Esophagus (tissue), 2 donors: ENCODE data around the gene KCTD16. TPM values are rescaled to one million over a fixed set of nuclear protein-coding genes. Genes with fewer than 3 reads are reported as not detected.

Source experiments
- H3K27ac ChIP-seq, 2 donors: one replicate each; pipeline ENCODE4 v1.5.1; 2013; ENCODE audit warnings: low read depth in 2 of 2, mild to moderate bottlenecking in 2 of 2, inconsistent platforms in 1 of 2, low read length in 1 of 2, moderate library complexity in 1 of 2
- H3K27me3 ChIP-seq, 2 donors: one replicate each; pipeline ENCODE4 v1.6.1; 2013; ENCODE audit warnings: low read length in 2 of 2, control low read depth in 1 of 2, mild to moderate bottlenecking in 1 of 2; ENCODE audit not compliant: insufficient read depth in 2 of 2, control insufficient read depth in 1 of 2
- H3K36me3 ChIP-seq, 2 donors: one replicate each; pipeline ENCODE4 v1.6.1; 2013; ENCODE audit warnings: low read length in 1 of 2; ENCODE audit not compliant: control insufficient read depth in 2 of 2, insufficient read depth in 2 of 2
- H3K4me1 ChIP-seq, 2 donors: one replicate each; pipeline ENCODE4 v1.6.1; 2013; ENCODE audit warnings: low read length in 1 of 2; ENCODE audit not compliant: control insufficient read depth in 2 of 2, insufficient read depth in 2 of 2
- H3K4me3 ChIP-seq, 2 donors: one replicate each; pipeline ENCODE4 v1.5.1; 2013; ENCODE audit warnings: low read length in 2 of 2, mild to moderate bottlenecking in 2 of 2, low read depth in 1 of 2, moderate library complexity in 1 of 2
- H3K9me3 ChIP-seq, 2 donors: one replicate each; pipeline ENCODE4 v1.6.1; 2013; ENCODE audit warnings: mild to moderate bottlenecking in 2 of 2, low read depth in 1 of 2, low read length in 1 of 2, moderate library complexity in 1 of 2; ENCODE audit not compliant: control insufficient read depth in 2 of 2, insufficient read depth in 1 of 2
- WGBS, 2 donors: extraction: QIAGEN DNeasy Blood & Tissue Kit; methylation state at CpG; one replicate each; pipeline ENCODE4 v1.1.7; 2013; 5-methylcytosine and 5-hydroxymethylcytosine counted together
- polyA plus RNA-seq, 2 donors: library from polyadenylated mRNA; stranded (reverse); fragments of 200-250 nt; gene quantifications; one replicate each; pipeline ENCODE4 v1.2.3, GENCODE V29; 2013
- donor health status: healthy with polysubstance abuse.
- donor health status: Bipolar disorder and iron deficiency.

KCTD16 gene
- polyA plus RNA-seq, 2 donors = under 0.01 TPM

DNA sequence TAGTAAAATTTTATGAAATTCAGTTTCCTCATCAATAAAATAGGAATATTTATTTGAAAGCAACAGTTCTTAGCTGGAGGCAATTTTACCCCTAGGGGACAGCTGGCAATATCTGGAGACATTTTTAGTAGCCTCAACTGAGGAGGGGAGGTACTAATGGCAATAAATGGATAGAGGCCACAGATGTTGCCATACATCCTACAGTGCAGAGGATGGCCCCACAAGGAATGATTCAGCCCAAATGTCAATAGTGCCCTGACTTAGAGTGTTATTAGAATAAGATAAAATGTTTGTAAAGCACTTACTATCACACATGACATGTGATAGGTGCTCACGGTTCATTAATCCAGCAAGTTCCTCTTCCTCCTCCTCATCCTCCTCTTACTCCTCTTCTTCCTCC lies 293.6 kb downstream of the KCTD16 start:
- WGBS, 2 donors = 74 to 84% methylated on average over 1 of the region's 1 CpG
- Histone ChIP-seq H3K9me3 (no peaks in the 10 kb centered on the region), H3K27ac (no peak overlapping the region), H3K27me3 (no peaks in the 10 kb centered on the region), H3K4me3 (no peak overlapping the region), H3K4me1 (no peaks in the 10 kb centered on the region), H3K36me3 (no peaks in the 10 kb centered on the region)

DNA sequence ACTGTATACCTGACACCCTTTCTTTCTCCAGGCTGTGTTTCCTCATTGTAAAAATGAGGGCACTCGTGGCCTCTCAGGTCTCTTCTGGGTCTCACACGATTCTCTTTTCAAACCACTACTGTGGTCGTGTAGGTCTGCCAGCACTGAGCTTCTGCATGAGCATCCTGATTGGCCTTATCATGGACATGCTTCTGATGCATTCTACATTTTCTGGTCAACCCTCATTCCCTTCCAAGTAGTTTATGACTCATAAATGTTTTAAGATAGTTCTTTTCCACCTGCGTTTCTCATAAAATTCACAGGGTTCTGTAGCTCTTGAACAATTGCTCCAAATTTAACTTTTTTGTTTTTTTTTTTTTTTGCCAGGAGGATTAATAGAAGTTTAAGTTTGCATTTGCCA lies 294.8 kb downstream of the KCTD16 start:
- H3K27me3 ChIP-seq = no peaks in the 10 kb centered on the region
- H3K27ac ChIP-seq = no peak overlapping the region
- H3K36me3 ChIP-seq = no peaks in the 10 kb centered on the region
- no peaks in the 10 kb centered on the region for H3K4me1 ChIP-seq
- no peak overlapping the region for H3K4me3 ChIP-seq
- 79 to 80% methylated on average over 4 of the region's 4 CpGs for WGBS, 2 donors
- no peaks in the 10 kb centered on the region for H3K9me3 ChIP-seq

DNA sequence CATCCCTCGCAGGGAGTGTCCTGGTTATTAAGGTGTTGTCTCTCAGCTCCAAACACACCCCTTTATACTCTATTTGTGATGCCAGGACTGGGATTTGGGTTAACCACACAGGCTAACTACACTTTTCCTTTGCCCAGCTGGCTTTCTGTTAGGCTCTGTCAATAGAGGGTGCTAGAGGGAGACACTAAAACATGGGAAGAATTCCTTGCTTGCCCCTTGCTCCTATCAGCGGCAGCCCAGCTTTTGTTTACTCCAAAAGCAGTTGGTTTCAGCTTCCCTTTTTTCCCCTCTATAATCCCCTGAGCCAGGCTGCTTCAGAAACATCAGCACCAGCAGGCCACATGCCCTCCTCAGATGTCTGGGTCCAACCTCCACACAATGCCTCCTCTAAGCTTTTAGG lies 297.1 kb downstream of the KCTD16 start:
- H3K36me3 ChIP-seq = no peaks in the 10 kb centered on the region
- WGBS, 2 donors = 26 to 33% methylated on average over 2 of the region's 2 CpGs
- H3K9me3 ChIP-seq = no peaks in the 10 kb centered on the region
- no peaks in the 10 kb centered on the region for H3K4me1 ChIP-seq
- H3K27me3 ChIP-seq = no peaks in the 10 kb centered on the region
- no peak overlapping the region for H3K4me3 ChIP-seq
- no peak overlapping the region for H3K27ac ChIP-seq

DNA sequence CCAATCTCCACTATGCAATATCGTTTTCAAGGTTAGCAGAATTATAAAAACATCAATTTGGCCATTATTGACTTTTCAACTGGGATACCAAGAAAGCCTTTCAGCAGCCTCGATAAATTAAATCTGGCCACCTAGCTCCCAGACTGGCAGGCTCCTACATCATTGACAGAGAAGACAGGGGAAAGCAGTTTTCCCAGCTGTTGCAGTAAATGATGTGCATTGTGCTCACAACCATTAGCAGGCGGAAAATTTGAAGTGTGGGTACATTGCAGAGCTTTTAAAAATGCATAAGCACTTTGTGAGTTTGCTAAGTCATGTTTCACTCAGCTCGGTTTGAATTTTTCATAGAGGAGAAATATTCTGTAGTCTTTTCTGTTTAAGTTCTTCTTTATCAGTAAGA lies 297.9 kb downstream of the KCTD16 start:
- H3K27ac ChIP-seq = no peak overlapping the region
- WGBS, 2 donors = 50 to 64% methylated on average over 4 of the region's 4 CpGs
- no peaks in the 10 kb centered on the region for H3K9me3 ChIP-seq
- H3K36me3 ChIP-seq = no peaks in the 10 kb centered on the region
- no peaks in the 10 kb centered on the region for H3K27me3 ChIP-seq
- no peaks in the 10 kb centered on the region for H3K4me1 ChIP-seq
- H3K4me3 ChIP-seq = no peak overlapping the region

DNA sequence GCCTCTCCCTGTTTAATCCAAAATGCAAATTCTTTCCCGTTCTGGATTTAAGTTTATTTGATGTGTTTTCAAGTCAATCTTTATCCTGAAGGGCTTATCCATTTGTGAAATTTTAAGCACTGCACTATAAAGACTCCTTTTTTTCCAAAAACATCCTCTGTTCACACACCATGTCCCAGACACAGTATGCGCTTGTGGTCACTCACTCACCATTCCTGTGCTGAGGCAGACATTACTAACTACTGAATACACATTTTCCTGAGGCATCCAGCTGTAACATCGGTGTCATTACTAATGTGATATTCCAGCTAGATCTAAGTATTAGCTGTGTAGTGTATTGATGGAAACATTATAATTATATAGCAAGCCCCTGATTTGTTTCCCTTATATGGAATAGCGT lies 298.4 kb downstream of the KCTD16 start:
- Histone ChIP-seq H3K4me3 (no peak overlapping the region), H3K27me3 (no peaks in the 10 kb centered on the region), H3K27ac (no peak overlapping the region), H3K36me3 (no peaks in the 10 kb centered on the region), H3K4me1 (no peaks in the 10 kb centered on the region), H3K9me3 (no peaks in the 10 kb centered on the region)
- WGBS, 2 donors = 79 to 80% methylated on average over 4 of the region's 4 CpGs

DNA sequence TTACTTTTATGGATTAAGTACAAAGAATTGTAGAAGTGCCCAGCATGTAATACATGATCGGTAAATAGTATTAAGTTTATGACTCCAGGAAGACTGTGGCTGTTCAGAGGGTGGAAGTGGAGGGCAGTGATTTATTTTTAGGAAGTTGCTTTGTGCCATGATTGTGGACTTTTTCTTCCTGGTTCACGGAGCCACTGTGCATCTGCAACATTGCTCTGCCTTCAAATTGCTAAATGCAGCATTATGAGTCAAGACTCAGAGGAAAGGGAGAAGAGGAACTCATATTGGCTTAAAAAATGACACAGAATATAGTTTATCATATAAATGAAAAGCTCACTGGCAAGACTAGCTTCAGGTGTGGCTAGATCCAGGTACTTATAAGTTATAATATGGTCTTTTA lies 301.5 kb downstream of the KCTD16 start:
- Histone ChIP-seq H3K27me3 (no peaks in the 10 kb centered on the region), H3K27ac (no peak overlapping the region), H3K4me1 (no peaks in the 10 kb centered on the region), H3K36me3 (no peaks in the 10 kb centered on the region), H3K4me3 (no peak overlapping the region), H3K9me3 (no peaks in the 10 kb centered on the region)
- WGBS, 2 donors = 71 to 72% methylated on average over 2 of the region's 2 CpGs

DNA sequence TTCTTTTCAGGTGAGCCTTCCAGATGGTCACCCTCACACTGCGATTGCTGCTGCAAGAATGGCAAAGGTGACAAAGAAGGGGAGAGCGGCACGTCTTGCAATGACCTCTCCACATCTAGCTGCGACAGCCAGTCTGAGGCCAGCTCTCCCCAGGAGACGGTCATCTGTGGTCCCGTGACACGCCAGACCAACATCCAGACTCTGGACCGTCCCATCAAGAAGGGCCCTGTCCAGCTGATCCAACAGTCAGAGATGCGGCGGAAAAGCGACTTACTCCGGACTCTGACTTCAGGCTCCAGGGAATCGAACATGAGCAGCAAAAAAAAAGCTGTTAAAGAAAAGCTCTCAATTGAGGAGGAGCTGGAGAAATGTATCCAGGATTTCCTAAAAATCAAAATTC lies 303.0 kb downstream of the KCTD16 start:
- H3K36me3 ChIP-seq = no peaks in the 10 kb centered on the region
- H3K9me3 ChIP-seq = no peaks in the 10 kb centered on the region
- WGBS, 2 donors = 92 to 93% methylated on average over 13 of the region's 13 CpGs
- no peak overlapping the region for H3K4me3 ChIP-seq
- no peak overlapping the region for H3K27ac ChIP-seq
- no peaks in the 10 kb centered on the region for H3K27me3 ChIP-seq
- no peaks in the 10 kb centered on the region for H3K4me1 ChIP-seq

DNA sequence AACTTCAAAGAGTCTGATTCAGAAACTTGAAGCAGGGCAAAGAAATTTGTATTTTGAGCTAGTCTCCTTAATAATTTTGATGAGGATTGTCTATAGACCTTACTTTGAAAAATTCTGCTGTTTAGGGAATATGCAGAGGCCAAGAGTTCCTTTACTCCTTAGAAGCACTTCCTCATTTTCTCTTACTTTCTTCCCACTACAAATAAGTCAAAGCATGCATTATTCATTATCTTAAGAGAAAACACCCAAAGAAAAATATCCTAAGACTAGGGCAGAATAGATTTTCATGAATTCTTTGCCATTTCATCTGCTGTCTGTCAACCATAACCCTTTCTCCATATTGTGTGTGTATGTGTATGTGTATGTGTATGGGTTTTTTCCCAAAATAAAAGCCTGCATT lies 307.9 kb downstream of the KCTD16 start:
- no peak overlapping the region for H3K27ac ChIP-seq

DNA sequence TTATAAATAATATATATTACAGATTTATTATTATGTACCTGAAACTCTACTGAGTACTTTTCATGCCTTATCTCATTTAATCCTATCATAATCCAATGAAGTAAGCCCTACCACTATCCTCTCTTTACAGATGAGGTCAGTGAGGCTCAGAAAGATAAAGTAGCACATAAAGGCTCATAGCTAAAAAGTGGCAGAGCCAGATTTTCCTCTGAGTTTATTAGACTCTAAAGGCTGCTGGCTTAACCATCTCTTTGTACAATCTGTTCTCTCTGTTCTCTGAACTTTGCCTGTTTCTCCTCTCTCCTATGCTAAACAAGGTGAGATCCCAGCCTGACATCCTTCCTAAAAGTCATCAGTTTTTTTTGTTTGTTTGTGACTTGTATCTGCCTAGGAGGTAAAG lies 311.2 kb downstream of the KCTD16 start:
- H3K4me1 ChIP-seq = no peaks in the 10 kb centered on the region
- no peak overlapping the region for H3K27ac ChIP-seq
- H3K36me3 ChIP-seq = no peaks in the 10 kb centered on the region
- no peak overlapping the region for H3K4me3 ChIP-seq
- H3K27me3 ChIP-seq = no peaks in the 10 kb centered on the region
- no peaks in the 10 kb centered on the region for H3K9me3 ChIP-seq

More for the DNA sequence above, 307.9 kb downstream of the KCTD16 start:
- Histone ChIP-seq H3K4me1 (no peaks in the 10 kb centered on the region), H3K4me3 (no peak overlapping the region), H3K9me3 (no peaks in the 10 kb centered on the region), H3K27me3 (no peaks in the 10 kb centered on the region), H3K36me3 (no peaks in the 10 kb centered on the region)

DNA sequence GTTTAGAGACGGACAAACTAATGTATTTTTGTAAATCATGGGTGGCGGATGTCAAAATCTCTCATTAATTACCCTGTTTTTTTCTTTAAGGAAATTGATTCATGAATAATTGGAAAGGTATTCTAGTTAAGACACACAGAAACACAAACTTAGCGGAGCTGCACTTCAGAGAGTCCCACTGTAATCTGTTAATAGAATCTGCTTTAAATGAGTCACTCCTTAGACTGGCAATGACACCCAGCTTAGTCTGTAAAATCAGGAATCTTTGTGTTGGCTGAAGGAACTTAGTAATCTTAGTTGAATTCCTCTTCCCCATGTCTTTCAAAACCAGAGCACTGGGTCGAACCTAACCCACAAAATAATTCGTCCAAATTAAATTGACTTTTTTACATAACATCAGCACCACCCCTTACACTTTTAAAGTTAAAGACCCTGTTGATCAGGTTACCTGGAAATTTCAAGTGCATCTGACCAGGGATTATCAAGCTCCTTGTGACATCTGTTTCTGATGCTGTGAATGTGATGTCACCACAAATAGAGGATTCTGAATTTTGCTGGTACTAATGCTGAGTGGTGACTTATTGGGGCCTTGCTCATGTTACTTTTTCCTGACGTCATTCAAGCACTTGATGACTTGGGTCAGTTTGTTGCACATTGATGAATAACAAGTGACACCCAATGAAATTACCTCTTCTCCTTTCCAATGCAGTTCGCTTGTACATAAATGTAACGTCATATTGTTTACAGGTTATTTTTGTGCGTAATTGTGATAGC lies 313.6 kb downstream of the KCTD16 start:
- no peak overlapping the region for H3K27ac ChIP-seq
- no peaks in the 10 kb centered on the region for H3K27me3 ChIP-seq
- H3K36me3 ChIP-seq = no peaks in the 10 kb centered on the region
- no peak overlapping the region for H3K4me3 ChIP-seq
- H3K4me1 ChIP-seq = no peaks in the 10 kb centered on the region
- 67 to 73% methylated on average over 9 of the region's 9 CpGs for WGBS, 2 donors
- H3K9me3 ChIP-seq = no peaks in the 10 kb centered on the region
